ENCODE data around the gene UNC50.
A peak's percentile ranks its signal among the peaks of the same experiment; 100 is the strongest.

Gene UNC50

DNA sequence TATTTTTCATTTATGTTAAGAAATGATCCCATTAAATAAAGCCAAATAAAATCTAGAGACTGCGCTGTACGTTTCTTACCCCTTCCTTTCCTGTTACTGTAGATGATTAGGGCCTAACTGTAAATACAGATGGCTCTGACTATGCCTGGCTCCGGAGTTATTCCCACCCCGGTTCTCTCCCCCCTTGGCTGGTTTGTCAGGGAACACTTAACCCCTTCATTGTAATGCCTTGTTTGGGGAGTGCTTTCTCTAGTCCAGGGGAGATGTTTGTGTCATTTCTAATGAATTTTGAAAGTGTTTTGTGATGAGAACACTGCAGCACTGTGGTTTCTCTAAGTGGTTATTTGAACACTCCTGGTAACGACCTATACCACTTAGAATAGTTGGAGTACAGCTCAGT is 8.8 kb downstream of the UNC50 start:
- DNase-seq (ENCODE audit: low read depth) = no peak
- no peak overlapping the region for H3K4me3 ChIP-seq (ENCODE audit: low read depth, low read length)
- in situ Hi-C loops (cut with HindIII; ENCODE audit: low sequenced_read_pairs) = no loop called here
- no peak for TF ChIP-seq CTCF (IDR thresholded peaks at IDR 0.05; ENCODE audit: low read depth, low read length, missing control alignments)

- TF ChIP-seq CTCF (IDR thresholded peaks at IDR 0.05; ENCODE audit: low read depth, low read length, missing control alignments) = no peak
- no peak for DNase-seq (ENCODE audit: low read depth)
- in situ Hi-C loops (cut with HindIII; ENCODE audit: low sequenced_read_pairs) = no loop called here
- no peak overlapping the region for H3K4me3 ChIP-seq (ENCODE audit: low read depth, low read length)
Observed at GRCh38 chr2:98623657-98624056, 15.3 kb downstream of the UNC50 start.

DNA sequence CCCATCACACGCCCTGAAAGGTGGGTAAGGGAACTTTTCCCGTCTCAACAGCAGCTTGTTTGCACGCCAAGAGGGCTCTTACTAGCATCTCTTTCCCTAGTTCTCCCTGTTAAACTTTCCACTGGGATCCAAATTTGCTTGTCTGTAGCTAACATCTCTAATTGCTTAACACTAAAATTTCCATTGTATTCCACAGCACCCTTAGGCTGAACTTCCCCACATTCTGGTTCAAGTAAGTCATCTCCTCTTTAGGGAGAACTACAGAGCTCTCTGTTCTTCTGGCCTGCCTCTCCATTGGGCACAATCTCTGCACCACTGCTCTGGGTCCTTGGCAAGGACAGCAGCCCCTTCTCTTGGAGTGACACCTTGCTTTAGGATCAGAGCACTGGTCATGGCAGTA is 24.0 kb downstream of the UNC50 start:
- no peak for TF ChIP-seq CTCF (IDR thresholded peaks at IDR 0.05; ENCODE audit: low read depth, low read length, missing control alignments)
- in situ Hi-C loops (cut with HindIII; ENCODE audit: low sequenced_read_pairs) = no loop called here
- DNase-seq (ENCODE audit: low read depth) = no peak
- H3K4me3 ChIP-seq (ENCODE audit: low read depth, low read length) = no peak overlapping the region

GRCh38 chr2:98634406-98635092 is 26.2 kb downstream of the UNC50 start:
- in situ Hi-C loops (cut with HindIII; ENCODE audit: low sequenced_read_pairs) = no loop called here
- TF ChIP-seq CTCF (IDR thresholded peaks at IDR 0.05; ENCODE audit: low read depth, low read length, missing control alignments) = peak; percentile 15
- no peak for DNase-seq (ENCODE audit: low read depth)
- H3K4me3 ChIP-seq (ENCODE audit: low read depth, low read length) = no peak overlapping the region

- no peak for TF ChIP-seq CTCF (IDR thresholded peaks at IDR 0.05; ENCODE audit: low read depth, low read length, missing control alignments)
- no peak overlapping the region for H3K4me3 ChIP-seq (ENCODE audit: low read depth, low read length)
- DNase-seq (ENCODE audit: low read depth) = no peak
- in situ Hi-C loops (cut with HindIII; ENCODE audit: low sequenced_read_pairs) = no loop called here
Observed at GRCh38 chr2:98637401-98638147, 29.2 kb downstream of the UNC50 start.

- DNase-seq (ENCODE audit: low read depth) = no peak
- H3K4me3 ChIP-seq (ENCODE audit: low read depth, low read length) = no peak overlapping the region
- in situ Hi-C loops (cut with HindIII; ENCODE audit: low sequenced_read_pairs) = no loop called here
- TF ChIP-seq CTCF (IDR thresholded peaks at IDR 0.05; ENCODE audit: low read depth, low read length, missing control alignments) = no peak
Observed at GRCh38 chr2:98643496-98644100, 35.2 kb downstream of the UNC50 start.

All from astrocyte of the cerebellum (primary cell).